ENCODE results near the gene SMAP1.

SMAP1 gene

GRCh38 chr6:70714716-70715257 lies 47.1 kb downstream of the SMAP1 start:
- no peak overlapping the region for H3K4me3 ChIP-seq (ENCODE audit: low read length)
- no peak for TF ChIP-seq CTCF (conservative IDR thresholded peaks at IDR 0.05; ENCODE audit: low read length)
- DNase-seq (ENCODE audit: low read depth): no peak

- no peak for DNase-seq (ENCODE audit: low read depth)
- H3K4me3 ChIP-seq (ENCODE audit: low read length): no peak overlapping the region
- TF ChIP-seq CTCF (conservative IDR thresholded peaks at IDR 0.05; ENCODE audit: low read length): no peak
Observed at GRCh38 chr6:70717038-70717801, 49.5 kb downstream of the SMAP1 start.

GRCh38 chr6:70724524-70724923 lies 56.8 kb downstream of the SMAP1 start:
- TF ChIP-seq CTCF (conservative IDR thresholded peaks at IDR 0.05; ENCODE audit: low read length): no peak
- no peak for DNase-seq (ENCODE audit: low read depth)
- H3K4me3 ChIP-seq (ENCODE audit: low read length): no peak overlapping the region

- DNase-seq (ENCODE audit: low read depth): peak; percentile 57
- TF ChIP-seq CTCF (conservative IDR thresholded peaks at IDR 0.05; ENCODE audit: low read length): no peak
- no peak overlapping the region for H3K4me3 ChIP-seq (ENCODE audit: low read length)
Observed at GRCh38 chr6:70725817-70726415, 58.2 kb downstream of the SMAP1 start.

GRCh38 chr6:70734381-70734780 lies 66.7 kb downstream of the SMAP1 start:
- no peak for DNase-seq (ENCODE audit: low read depth)
- no peak for TF ChIP-seq CTCF (conservative IDR thresholded peaks at IDR 0.05; ENCODE audit: low read length)
- no peak overlapping the region for H3K4me3 ChIP-seq (ENCODE audit: low read length)

- no peak for TF ChIP-seq CTCF (conservative IDR thresholded peaks at IDR 0.05; ENCODE audit: low read length)
- no peak for DNase-seq (ENCODE audit: low read depth)
- H3K4me3 ChIP-seq (ENCODE audit: low read length): no peak overlapping the region
Observed at GRCh38 chr6:70734979-70735378, 67.3 kb downstream of the SMAP1 start.

GRCh38 chr6:70735513-70735912 lies 67.8 kb downstream of the SMAP1 start:
- no peak for DNase-seq (ENCODE audit: low read depth)
- TF ChIP-seq CTCF (conservative IDR thresholded peaks at IDR 0.05; ENCODE audit: low read length): no peak
- no peak overlapping the region for H3K4me3 ChIP-seq (ENCODE audit: low read length)
